GM19328 (cell line): ENCODE results near the gene RNU6-8.

Source experiments
- ATAC-seq: cut with Tn5 transposase; IDR thresholded peaks from one replicate; pipeline ENCODE4 v1.9.1; 2021; ENCODE audit warnings: mild to moderate bottlenecking, moderate library complexity; ENCODE audit not compliant: unreplicated experiment

Gene RNU6-8

GRCh38 chr14:32205554-32205953, 2.5 kb upstream of the RNU6-8 start:
- no peak for ATAC-seq

- no peak for ATAC-seq
These were observed 874 bp upstream of the RNU6-8 start for GRCh38 chr14:32203928-32204357.

- ATAC-seq = no peak
These were observed 525 bp downstream of the RNU6-8 start for GRCh38 chr14:32202491-32202997.

- no peak for ATAC-seq
These were observed 1.1 kb downstream of the RNU6-8 start, which contains the start of gene RNU6-7 for GRCh38 chr14:32201816-32202490. Gene RNU6-7 (plus strand): TSS chr14:32202045.

GRCh38 chr14:32201193-32201815, 1.8 kb downstream of the RNU6-8 start:
- ATAC-seq = peak; percentile 49

GRCh38 chr14:32200368-32201192, 2.5 kb downstream of the RNU6-8 start:
- ATAC-seq = peak; percentile 1

GRCh38 chr14:32197919-32198318, 5.2 kb downstream of the RNU6-8 start:
- no peak for ATAC-seq

- ATAC-seq = no peak
These were observed 7.4 kb downstream of the RNU6-8 start for GRCh38 chr14:32195636-32196035.

- no peak for ATAC-seq
These were observed 9.5 kb downstream of the RNU6-8 start for GRCh38 chr14:32193532-32193931.

- ATAC-seq = no peak
These were observed 10.2 kb downstream of the RNU6-8 start for GRCh38 chr14:32192712-32193373.

- no peak for ATAC-seq
These were observed 12.4 kb downstream of the RNU6-8 start for GRCh38 chr14:32190673-32191072.

- no peak for ATAC-seq
These were observed 13.3 kb downstream of the RNU6-8 start for GRCh38 chr14:32189811-32190210.

- ATAC-seq = no peak
These were observed 16.8 kb downstream of the RNU6-8 start for GRCh38 chr14:32186248-32186647.

- ATAC-seq = no peak
These were observed 18.0 kb downstream of the RNU6-8 start for GRCh38 chr14:32185097-32185496.

GRCh38 chr14:32183151-32184058, 19.7 kb downstream of the RNU6-8 start:
- ATAC-seq = no peak

- no peak for ATAC-seq
These were observed 31.6 kb downstream of the RNU6-8 start for GRCh38 chr14:32171469-32171868.

GRCh38 chr14:32169191-32169590, 33.9 kb downstream of the RNU6-8 start:
- no peak for ATAC-seq

- no peak for ATAC-seq
These were observed 35.2 kb downstream of the RNU6-8 start for GRCh38 chr14:32167907-32168306.

GRCh38 chr14:32166924-32167323, 36.1 kb downstream of the RNU6-8 start:
- ATAC-seq = no peak

- ATAC-seq = no peak
These were observed 37.0 kb downstream of the RNU6-8 start for GRCh38 chr14:32166029-32166428.
